Activated naive CD4-positive, alpha-beta T cell treated with Interleukin-2 at 50 U/mL for 16 hours (primary cell): Measurements from ENCODE around the gene VPS35.

ENCODE experiments used
- DNase-seq: peaks from one replicate; pipeline ENCODE4 v3.0.0-alpha.2; 2020

VPS35 gene

GRCh38 chr16:46688654-46689364 is at the start of gene VPS35:
Gene VPS35 (minus strand): TSS chr16:46689178. CDS start chr16:46689133, 45 bp downstream.
- peak; percentile 100 for DNase-seq

GRCh38 chr16:46737621-46738214 is 48.7 kb upstream of the VPS35 start:
- DNase-seq, result no peak

GRCh38 chr16:46736695-46737094 is 47.7 kb upstream of the VPS35 start:
- DNase-seq, result no peak

GRCh38 chr16:46733319-46733830 is 44.4 kb upstream of the VPS35 start:
- no peak for DNase-seq

- no peak for DNase-seq
Measured at GRCh38 chr16:46732561-46732960, 43.6 kb upstream of the VPS35 start.

- no peak for DNase-seq
Measured at GRCh38 chr16:46731691-46732555, 42.9 kb upstream of the VPS35 start.

- no peak for DNase-seq
Measured at GRCh38 chr16:46730801-46731690, 42.1 kb upstream of the VPS35 start.

- no peak for DNase-seq
Measured at GRCh38 chr16:46730126-46730525, 41.1 kb upstream of the VPS35 start.

- DNase-seq, result no peak
Measured at GRCh38 chr16:46729326-46729995, 40.5 kb upstream of the VPS35 start.

- DNase-seq, result no peak
Measured at GRCh38 chr16:46728806-46729205, 39.8 kb upstream of the VPS35 start.

GRCh38 chr16:46727630-46728029 is 38.7 kb upstream of the VPS35 start:
- DNase-seq, result no peak

GRCh38 chr16:46727184-46727583 is 38.2 kb upstream of the VPS35 start:
- no peak for DNase-seq

GRCh38 chr16:46721885-46722284 is 32.9 kb upstream of the VPS35 start:
- DNase-seq, result no peak

GRCh38 chr16:46720619-46721018 is 31.6 kb upstream of the VPS35 start:
- DNase-seq, result no peak

- no peak for DNase-seq
Measured at GRCh38 chr16:46719528-46719927, 30.6 kb upstream of the VPS35 start.

GRCh38 chr16:46718214-46718613 is 29.2 kb upstream of the VPS35 start:
- DNase-seq, result no peak

GRCh38 chr16:46717692-46718091 is 28.7 kb upstream of the VPS35 start:
- no peak for DNase-seq

- DNase-seq, result no peak
Measured at GRCh38 chr16:46715769-46716305, 26.9 kb upstream of the VPS35 start.

- no peak for DNase-seq
Measured at GRCh38 chr16:46714797-46715591, 26.0 kb upstream of the VPS35 start.

GRCh38 chr16:46713634-46714033 is 24.7 kb upstream of the VPS35 start:
- no peak for DNase-seq

GRCh38 chr16:46712911-46713310 is 23.9 kb upstream of the VPS35 start:
- DNase-seq, result no peak
